SH-SY5Y (cell line): ENCODE results near the gene NAB2.

ENCODE experiments used
- GATA2 ChIP-seq: IDR thresholded peaks from 2 replicates; pipeline ENCODE4 v1.6.1; 2011; ENCODE audit warnings: mild to moderate bottlenecking, low read depth, low read length
- GATA3 ChIP-seq: IDR thresholded peaks from 2 replicates; pipeline ENCODE4 v1.6.1; 2011; ENCODE audit warnings: low read depth, mild to moderate bottlenecking, low read length, moderate library complexity

- TF ChIP-seq GATA2, result no peak
- TF ChIP-seq GATA3, result no peak
Measured at GRCh38 chr12:57127101-57127725, 38.3 kb downstream of the NAB2 start.
